Measurements from ENCODE around the gene BTBD9. TPM values are rescaled to one million over a fixed set of nuclear protein-coding genes. Genes with fewer than 3 reads are reported as not detected.

The BTBD9 gene
- polyA plus RNA-seq, 2 of the 4 experiments (the other 2 are of a cell fraction) = 2.3 to 4.6 TPM

DNA sequence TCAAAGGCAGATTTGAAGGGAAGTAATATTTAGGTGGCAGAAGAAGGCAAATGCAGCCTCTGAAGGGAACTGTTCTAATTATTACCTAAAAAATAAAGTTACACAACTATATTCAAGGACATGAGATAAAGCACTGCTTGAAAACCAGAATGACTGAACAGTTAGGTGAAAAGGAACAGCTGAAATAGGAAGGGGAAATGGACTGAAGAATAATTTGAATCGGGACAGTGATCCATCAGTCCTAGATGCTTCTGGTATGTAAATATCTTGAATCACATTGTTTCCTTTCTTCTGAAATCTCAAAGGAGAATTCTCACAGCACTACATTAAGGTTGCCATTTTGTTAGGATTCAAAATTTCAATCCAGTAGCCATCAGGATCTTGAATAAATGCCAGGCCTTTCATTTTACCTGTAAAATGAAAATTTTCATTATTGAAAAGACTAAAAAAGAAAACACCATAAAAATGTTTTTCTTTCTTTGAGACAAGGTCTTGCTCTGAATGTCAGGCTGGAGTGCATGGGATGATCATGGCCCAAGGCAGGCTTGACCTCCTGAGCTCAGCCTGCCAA, 37.3 kb upstream of the BTBD9 start:
- no peak for FAIRE-seq
- CTCF ChIA-PET = interaction anchor here (0.7 kb wide), 1 partner anchor 8 kb away, joined by 3 read pairs; no protein-coding TSS in a partner anchor
- POLR2A ChIA-PET = no interaction called here
- H3K4me2 ChIP-seq = no peak overlapping the region
- H3K27ac ChIP-seq = no peak overlapping the region
- no peaks in the 10 kb centered on the region for H3K4me1 ChIP-seq
- WGBS (ENCODE audit: missing lambda C conversion rate) = 100% methylated on average over 1 of the region's 1 CpG
- H3K4me3 ChIP-seq = no peak overlapping the region
- no peaks in the 10 kb centered on the region for H3K9me3 ChIP-seq
- TF ChIP-seq, protein P1, sequence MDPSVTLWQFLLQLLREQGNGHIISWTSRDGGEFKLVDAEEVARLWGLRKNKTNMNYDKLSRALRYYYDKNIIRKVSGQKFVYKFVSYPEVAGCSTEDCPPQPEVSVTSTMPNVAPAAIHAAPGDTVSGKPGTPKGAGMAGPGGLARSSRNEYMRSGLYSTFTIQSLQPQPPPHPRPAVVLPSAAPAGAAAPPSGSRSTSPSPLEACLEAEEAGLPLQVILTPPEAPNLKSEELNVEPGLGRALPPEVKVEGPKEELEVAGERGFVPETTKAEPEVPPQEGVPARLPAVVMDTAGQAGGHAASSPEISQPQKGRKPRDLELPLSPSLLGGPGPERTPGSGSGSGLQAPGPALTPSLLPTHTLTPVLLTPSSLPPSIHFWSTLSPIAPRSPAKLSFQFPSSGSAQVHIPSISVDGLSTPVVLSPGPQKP (IDR thresholded peaks at IDR 0.05; ENCODE audit: low read depth, low read length) = no peak
- TF ChIP-seq, protein P2, sequence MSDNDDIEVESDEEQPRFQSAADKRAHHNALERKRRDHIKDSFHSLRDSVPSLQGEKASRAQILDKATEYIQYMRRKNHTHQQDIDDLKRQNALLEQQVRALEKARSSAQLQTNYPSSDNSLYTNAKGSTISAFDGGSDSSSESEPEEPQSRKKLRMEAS (IDR thresholded peaks at IDR 0.05) = no peak
- TF ChIP-seq, protein P3, sequence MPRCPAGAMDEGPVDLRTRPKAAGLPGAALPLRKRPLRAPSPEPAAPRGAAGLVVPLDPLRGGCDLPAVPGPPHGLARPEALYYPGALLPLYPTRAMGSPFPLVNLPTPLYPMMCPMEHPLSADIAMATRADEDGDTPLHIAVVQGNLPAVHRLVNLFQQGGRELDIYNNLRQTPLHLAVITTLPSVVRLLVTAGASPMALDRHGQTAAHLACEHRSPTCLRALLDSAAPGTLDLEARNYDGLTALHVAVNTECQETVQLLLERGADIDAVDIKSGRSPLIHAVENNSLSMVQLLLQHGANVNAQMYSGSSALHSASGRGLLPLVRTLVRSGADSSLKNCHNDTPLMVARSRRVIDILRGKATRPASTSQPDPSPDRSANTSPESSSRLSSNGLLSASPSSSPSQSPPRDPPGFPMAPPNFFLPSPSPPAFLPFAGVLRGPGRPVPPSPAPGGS (IDR thresholded peaks at IDR 0.05) = no peak
- ATAC-seq = no peak
- no peak for DNase-seq (ENCODE audit: low read depth in 1 of 2, low spot score in 1 of 2)

DNA sequence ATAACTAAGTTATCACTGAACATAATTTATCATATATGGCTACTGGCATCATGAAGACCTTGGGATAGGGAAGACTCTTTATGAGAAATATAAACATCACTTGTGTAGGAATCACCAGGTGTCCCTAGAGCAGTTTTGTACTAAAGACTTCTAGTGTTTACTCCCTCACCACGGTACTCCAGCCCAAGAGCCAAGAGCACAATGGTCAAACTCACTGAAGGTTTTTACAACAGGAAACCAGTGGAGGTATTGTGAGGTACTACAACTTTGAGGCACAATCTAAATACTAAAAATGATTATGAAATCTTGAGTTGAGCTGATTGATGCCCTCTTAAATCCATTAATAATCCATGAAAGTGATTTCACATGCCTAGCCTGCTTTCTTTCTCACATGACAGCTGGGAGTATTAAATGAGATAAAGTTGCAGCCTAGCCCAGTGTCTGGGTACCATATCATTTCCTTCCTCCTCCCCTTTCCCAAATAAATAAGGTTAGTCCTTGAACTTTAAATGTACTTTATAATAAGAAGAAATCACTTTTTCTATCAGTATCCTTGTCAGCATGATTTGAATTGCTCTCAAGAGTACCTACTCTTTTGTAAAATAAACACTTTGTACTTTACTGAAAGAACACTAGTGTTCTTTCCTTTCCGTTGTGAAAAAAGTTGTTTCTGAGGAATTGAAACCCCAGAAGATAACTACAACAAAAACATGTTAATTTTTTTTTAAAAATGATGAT, 36.7 kb upstream of the BTBD9 start:
- Histone ChIP-seq H3K4me3 (no peak overlapping the region), H3K27ac (no peak overlapping the region), H3K4me1 (no peaks in the 10 kb centered on the region), H3K4me2 (no peak overlapping the region), H3K9me3 (no peaks in the 10 kb centered on the region)
- WGBS (ENCODE audit: missing lambda C conversion rate) = 97% methylated on average over 2 of the region's 2 CpGs
- ATAC-seq (no peak), DNase-seq (ENCODE audit: low read depth in 1 of 2, low spot score in 1 of 2) (no peak), FAIRE-seq (no peak)
- CTCF ChIA-PET = interaction anchor here (0.7 kb wide), 1 partner anchor 817 kb away, joined by 3 read pairs; no protein-coding TSS in a partner anchor
- TF ChIP-seq HDAC2 (IDR thresholded peaks at IDR 0.05) = no peak
- TF ChIP-seq HOXB5 (CRISPR knock-in tag; IDR thresholded peaks at IDR 0.05) = no peak
- no peak for TF ChIP-seq NFE2L2 (conservative IDR thresholded peaks at IDR 0.05; ENCODE audit: low read length)
- TF ChIP-seq HOXB13 (CRISPR knock-in tag; IDR thresholded peaks at IDR 0.05; ENCODE audit: low read depth) = no peak
- no peak for TF ChIP-seq BHLHE40 (IDR thresholded peaks at IDR 0.05; ENCODE audit: low read depth, low read length)
- no peak for TF ChIP-seq CEBPB (IDR thresholded peaks at IDR 0.05)
- no peak for TF ChIP-seq FOSL2 (IDR thresholded peaks at IDR 0.05)
- no peak for TF ChIP-seq FOSL2 (CRISPR knock-in tag; IDR thresholded peaks at IDR 0.05)
- TF ChIP-seq SMC3 (IDR thresholded peaks at IDR 0.05) = no peak
- TF ChIP-seq TP53 (CRISPR knock-in tag; IDR thresholded peaks at IDR 0.05) = no peak
- TF ChIP-seq CBX2 (IDR thresholded peaks at IDR 0.05; ENCODE audit: borderline replicate concordance, low read depth) = no peak
- no peak for TF ChIP-seq RCOR1 (IDR thresholded peaks at IDR 0.05; ENCODE audit: low read depth, low read length)
- TF ChIP-seq EP300 (IDR thresholded peaks at IDR 0.05) = no peak
- TF ChIP-seq, protein P1 (IDR thresholded peaks at IDR 0.05; ENCODE audit: low read depth, low read length) = no peak
- TF ChIP-seq RAD21 (conservative IDR thresholded peaks at IDR 0.05 in 1 of 2, IDR thresholded peaks at IDR 0.05 in 1 of 2) = no peak
- no peak for TF ChIP-seq JUN (IDR thresholded peaks at IDR 0.05)
- no peak for TF ChIP-seq CBX8 (IDR thresholded peaks at IDR 0.05)
- no peak for TF ChIP-seq TFCP2L1 (CRISPR knock-in tag; IDR thresholded peaks at IDR 0.05)
- POLR2A ChIA-PET = no interaction called here

Measured in A549 (cell line).